Kidney glomerular epithelial cell (primary cell): ENCODE measurements around the gene KRTAP3-3.
"Not testable (repeated sequence)": the region's sequence is repeated elsewhere in the genome, so short reads cannot be mapped to it uniquely, and the experiment has no call there.

Experiments
- DNase-seq: peaks from one replicate; lab custom pipeline; 2025; lab: John Stamatoyannopoulos, UW

KRTAP3-3 gene

DNA sequence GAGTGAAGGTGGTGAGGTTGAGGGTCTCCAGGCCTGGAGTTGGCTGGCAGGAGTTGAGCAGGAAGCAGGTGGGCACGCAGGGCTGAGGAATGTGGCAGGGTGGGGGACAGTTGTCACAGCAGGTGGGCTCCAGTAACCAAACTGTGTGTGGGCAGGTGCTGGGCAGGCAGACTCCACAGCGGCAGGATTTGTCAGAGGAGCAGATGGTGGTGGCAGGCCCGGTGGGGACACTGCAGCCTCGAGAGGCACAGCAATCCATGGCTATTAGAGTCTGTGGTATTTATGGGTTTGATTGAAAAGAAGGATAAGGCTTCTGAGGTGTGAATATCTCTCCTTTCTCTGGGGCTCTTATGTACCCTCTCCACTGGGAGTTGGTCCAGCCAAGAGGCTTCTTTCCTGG, at the start of gene KRTAP3-3:
Gene KRTAP3-3, minus strand, starts transcription at position 326 of the 400 bp plus-strand sequence. Its CDS starts 67 bp downstream, at position 259.
- no peak for DNase-seq

DNA sequence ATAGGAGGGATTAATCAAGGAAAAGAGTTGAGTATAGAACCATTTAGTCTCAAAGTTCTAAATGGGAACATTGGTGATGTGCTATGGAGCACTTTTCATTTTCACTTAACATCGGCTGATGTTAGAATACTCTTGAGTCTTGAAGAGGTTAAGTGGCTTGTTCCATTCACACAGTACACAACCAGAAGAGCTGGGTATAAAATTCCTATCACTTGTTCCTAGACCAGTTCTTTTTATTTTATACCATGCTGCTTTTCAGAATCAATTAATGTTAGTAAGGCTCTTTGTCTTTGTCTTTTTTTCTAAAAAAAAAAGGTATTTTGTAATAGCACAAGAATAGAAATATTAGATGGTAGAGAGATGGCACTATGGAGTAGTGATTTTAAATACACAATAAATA, 49.0 kb upstream of the KRTAP3-3 start:
- DNase-seq: no peak

DNA sequence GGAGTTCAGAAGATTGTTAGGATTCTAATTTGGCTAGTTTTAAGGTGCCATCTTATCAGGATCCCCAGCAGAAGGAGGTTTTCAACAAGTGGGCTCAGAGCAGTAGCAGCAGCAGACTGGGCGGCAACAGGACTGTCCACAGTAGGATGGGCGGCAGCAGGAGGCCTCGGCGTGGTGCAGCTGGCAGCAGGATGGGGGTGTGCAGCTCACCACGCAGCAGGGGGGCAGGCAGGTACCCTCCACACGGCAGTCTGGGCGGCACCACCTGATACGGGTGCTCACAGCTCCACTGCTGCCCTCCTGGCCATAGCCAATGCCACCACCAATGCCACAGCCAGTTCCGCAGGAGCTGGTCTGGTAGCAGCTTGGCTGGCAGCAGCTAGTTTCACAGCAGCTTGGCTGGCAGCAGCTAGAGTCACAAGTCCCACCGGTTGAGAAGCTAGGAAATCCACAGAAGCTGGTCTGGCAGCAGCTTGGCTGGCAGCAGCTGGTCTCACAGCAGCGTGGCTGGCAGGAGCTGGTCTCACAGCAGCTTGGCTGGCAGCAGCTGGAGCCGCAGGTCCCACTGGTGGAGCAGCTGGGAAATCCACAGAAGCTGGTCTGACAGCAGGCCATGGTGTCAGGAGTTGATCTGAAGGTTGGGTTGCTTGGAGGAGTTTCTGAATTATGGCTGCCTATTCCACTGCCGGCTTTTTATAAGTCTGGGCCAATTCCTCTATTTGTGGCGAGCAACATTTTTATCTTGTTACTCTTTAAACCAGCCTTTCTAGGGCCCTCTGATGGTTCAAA, 47.0 kb upstream of the KRTAP3-3 start, which contains the start of gene KRTAP1-1:
Gene KRTAP1-1, minus strand, starts transcription at position 668 of the 789 bp plus-strand sequence. Its CDS starts 53 bp downstream, at position 615.
- not testable (repeated sequence) for DNase-seq

DNA sequence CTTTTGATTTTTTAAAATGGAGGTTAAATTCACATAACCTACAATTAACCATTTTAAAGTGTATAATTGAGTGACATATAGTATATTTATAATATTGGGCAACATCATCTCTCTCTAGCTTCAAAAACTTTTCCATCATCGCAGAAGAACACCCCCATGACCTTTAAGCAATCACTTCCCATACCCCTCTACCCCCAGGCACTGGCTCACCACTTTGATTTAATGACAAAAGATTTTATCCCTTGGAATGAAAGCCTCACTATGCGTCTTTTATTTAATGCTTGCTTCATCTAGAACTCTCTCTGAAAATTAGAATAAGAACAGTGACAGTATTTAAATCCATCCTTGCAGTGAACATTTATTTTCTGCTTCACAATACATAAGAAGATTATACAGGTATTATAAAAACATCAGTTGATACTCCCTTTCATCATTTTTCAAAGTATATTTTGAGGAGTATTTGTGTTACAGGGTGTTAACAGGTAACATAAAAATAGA, 43.9 kb upstream of the KRTAP3-3 start:
- DNase-seq: no peak

DNA sequence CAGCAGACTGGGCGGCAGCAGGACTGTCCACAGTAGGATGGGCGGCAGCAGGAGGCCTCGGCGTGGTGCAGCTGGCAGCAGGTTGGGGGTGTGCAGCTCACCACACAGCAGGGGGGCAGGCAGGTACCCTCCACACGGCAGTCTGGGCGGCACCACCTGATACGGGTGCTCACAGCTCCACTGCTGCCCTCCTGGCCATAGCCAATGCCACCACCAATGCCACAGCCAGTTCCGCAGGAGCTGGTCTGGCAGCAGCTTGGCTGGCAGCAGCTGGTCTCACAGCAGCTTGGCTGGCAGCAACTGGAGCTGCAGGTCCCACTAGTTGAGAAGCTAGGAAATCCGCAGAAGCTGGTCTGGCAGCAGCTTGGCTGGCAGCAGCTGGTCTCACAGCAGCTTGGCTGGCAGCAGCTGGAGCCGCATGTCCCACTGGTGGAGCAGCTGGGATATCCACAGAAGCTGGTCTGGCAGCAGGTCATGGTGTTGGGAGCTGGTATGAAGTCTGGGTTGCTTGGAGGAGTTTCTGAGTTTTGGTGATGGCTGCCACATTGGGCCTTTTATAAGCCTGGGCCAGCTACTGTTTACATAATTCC, 40.5 kb upstream of the KRTAP3-3 start, which contains the start of gene KRTAP1-3:
Gene KRTAP1-3, minus strand, starts transcription at position 529 of the 590 bp plus-strand sequence. Its CDS starts 53 bp downstream, at position 476.
- not testable (repeated sequence) for DNase-seq

DNA sequence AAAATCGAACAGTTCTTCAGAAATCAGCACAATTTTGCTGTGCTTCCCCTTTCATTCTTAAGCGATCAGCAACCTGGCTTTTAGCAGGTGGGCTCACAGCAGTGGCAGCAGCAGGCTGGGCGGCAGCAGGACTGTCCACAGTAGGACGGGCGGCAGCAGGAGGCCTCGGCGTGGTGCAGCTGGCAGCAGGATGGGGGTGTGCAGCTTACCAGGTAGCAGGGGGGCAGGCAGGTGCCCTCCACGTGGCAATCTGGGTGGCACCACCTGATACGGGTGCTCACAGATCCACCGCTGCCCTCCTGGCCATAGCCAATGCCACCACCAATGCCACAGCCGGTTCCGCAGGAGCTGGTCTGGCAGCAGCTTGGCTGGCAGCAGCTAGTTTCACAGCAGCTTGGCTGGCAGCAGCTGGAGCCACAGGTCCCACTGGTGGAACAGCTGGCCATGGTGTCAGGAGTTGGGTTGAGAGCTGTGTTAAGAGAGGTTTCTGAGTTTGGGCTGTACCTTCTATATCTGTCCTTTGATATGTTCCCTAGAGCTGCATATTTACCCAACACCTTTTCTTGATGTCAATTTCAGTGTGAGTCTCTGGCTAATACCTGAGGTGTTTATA, 35.8 kb upstream of the KRTAP3-3 start, which contains the start of gene KRTAP1-4:
Gene KRTAP1-4, minus strand, starts transcription at position 563 of the 613 bp plus-strand sequence. Its CDS starts 117 bp downstream, at position 446.
- DNase-seq: no peak

DNA sequence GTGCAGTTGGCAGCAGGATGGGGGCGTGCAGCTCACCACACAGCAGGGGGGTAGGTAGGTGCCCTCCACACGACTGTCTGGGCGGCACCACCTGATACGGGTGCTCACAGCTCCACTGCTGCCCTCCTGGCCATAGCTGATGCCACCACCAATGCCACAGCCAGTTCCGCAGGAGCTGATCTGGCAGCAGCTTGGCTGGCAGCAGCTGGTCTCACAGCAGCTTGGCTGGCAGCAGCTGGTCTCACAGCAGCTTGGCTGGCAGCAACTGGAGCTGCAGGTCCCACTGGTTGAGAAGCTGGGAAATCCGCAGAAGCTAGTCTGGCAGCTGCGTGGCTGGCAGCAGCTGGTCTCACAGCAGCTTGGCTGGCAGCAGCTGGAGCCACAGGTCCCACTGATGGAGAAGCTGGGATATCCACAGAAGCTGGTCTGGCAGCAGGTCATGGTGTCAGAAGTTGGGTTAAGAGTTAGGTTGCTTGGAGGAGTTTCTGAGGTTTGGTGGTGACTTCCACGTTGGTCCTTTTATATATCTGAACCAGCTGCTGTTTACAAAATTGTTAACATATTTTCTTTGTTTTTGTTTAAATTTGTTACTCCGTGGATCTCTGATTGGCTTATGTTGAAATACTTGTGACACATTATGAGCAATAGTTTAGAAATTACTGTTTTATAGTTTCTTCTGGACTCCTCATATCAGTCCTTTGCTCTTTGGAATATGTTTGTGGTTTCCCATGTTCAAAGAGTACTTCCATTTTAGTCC, 32.9 kb upstream of the KRTAP3-3 start, which contains the start of gene KRTAP1-5:
Gene KRTAP1-5, minus strand, starts transcription at position 494 of the 757 bp plus-strand sequence. Its CDS starts 53 bp downstream, at position 441.
- DNase-seq: no peak

DNA sequence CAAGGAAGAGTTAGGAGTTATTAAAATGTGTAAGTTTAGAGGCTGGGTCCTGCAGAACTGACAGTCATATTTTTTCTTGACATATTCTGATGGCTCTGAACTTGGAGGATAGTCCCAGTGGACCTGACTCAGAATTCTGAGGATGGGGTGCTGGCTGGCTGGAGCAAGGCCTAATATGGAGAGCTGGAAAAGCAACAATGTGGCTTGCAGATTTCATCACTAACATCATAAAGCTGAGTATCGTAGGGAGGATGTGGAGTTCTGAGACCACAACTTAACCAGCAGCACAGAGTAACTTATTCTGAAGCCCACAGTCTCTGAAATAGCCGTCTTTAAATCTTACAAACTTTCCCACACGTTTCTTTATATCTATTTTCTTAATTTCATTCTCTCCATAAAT, 30.7 kb upstream of the KRTAP3-3 start:
- DNase-seq: no peak

DNA sequence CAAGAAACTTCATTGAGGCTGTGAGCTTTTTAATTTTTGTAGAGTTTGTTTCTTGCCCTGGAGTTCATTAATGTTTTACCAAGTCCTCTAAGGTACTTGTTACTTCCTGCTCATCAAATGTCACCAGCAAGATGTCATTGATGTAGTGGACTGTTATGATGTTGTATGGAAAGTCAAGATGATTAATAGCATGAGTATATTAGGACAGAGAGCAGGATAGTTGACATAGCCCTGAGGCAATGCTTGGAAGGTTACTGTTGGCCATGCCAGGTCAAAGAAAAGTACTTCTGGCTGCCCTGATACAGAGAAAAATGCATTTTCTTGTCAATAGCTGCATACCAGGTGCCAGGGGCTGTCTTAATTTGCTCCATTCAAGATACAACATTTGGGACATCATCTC, 26.4 kb upstream of the KRTAP3-3 start:
- no peak for DNase-seq

DNA sequence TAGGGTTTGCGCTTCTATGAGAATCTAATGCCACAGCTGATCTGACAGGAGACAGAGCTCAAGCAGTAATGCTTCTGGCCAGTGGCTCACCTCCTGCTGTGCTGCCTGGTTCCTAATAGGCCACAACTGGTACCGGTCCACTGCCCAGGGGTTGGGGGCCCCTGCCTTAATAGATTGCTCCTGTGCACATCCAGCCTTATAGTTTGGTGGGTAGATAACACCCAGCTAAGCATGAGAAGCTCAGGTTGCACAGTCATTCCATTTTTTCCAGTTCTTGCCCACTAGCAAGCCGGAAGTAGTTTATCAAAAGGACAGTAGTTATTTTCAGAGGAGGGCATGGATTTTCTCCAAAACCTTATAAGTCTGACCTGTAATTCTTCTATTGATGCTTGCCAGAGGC, 25.5 kb upstream of the KRTAP3-3 start:
- DNase-seq: no peak

DNA sequence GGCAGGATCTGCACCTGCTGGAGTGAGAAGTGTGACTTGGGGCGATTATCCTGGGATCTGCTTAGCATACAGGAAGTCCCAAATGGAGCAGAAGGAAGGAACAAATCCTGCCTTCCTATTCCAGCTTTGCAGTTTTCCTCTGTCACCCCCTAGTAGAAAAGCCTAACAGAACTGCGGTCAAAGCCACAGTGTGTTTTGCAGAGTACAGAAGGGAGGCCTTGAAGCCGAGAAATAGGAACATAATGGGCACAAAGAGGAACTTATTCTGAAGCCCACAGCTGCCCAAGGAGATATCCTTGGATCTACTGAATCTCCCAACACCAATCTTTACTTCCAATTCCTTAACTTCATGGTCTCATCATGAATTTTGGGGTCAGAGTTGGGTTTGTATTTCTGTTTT, 24.6 kb upstream of the KRTAP3-3 start:
- DNase-seq: no peak

DNA sequence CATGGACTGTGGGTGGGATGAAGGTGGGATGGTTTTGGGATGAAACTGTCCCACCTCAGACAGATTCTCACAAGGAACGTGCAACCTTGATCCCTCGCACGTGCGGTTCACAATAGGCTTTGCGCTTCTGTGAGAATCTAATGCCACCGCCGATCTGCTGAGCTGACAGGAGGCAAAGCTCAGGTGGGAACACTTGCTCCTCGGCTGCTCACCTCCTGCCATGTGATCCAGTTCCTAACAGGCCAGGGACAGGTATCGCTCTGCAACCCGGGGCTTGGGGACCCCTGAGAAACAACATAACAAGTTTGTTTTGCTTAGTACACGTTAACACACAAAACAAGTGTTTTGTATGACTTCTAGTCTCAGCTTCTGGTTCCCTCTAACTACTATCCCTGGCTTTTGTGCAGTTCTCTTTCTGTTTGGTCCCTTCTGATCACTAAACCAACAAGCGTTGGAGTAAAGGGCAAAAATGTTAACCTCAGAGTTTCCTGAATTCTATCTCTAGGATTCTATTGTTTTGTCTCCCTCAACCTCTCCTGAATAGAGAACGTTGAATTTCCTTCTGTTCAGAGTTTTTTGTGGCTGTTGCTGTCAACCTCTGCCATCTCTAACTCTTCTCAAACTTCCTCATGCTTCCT, 22.7 kb upstream of the KRTAP3-3 start:
- DNase-seq: no peak

DNA sequence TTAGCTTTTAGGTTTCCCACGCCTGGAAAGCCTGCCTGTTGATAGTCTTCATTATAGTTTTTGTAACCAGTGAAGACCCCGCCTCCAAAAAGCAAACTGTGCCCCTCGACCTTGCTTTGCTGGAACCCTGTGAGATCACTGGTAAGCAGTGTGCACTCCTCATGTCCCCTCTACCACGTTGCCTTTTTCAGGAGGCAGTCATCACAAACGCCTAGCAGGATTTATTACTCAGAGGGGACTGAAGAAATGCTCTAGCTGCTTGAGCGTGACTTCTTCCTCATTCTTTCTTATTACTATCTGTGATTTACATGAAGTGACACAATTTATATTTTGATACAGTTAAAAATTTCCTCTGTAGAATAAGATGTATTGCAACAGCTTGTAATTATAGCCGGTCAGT, 21.5 kb upstream of the KRTAP3-3 start:
- DNase-seq: peak; percentile 10

DNA sequence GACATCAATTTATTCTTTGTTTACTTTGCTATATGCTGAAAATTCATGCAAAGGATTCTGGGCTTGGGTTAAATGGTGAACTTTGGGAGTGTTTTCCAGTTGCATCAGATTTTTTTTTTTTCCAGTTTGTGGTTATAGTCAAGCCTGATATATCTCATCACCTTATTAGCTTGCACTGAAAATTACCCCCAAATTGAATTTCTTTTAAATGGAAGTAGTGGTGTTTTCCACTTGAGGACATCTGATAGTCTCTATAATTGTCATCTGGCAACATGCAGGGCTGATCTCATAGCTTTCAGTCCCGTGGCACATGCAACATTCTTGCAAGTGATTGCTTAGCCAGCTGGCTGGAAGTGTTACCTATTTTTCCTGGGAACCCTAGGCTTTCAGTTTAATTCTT, 19.6 kb upstream of the KRTAP3-3 start:
- DNase-seq: no peak

DNA sequence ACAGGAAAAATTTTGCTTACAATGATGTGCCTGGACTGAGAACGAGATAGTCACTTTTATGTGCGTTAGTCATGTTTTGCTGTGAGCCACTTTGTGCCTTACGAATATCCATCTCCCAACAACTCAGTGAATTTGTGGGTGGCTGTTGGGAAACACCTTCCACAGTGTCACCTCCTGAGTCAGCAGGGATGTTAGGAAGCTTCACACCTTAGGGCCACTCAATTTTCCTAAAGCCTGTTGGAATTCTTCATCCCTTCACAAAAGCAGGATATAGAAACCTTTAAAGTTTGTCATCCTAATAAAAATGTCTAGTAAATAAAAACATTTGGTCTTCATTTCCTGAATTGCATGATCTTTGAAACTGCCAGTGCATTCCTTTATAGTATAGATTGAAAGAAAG, 19.2 kb upstream of the KRTAP3-3 start:
- DNase-seq: no peak

DNA sequence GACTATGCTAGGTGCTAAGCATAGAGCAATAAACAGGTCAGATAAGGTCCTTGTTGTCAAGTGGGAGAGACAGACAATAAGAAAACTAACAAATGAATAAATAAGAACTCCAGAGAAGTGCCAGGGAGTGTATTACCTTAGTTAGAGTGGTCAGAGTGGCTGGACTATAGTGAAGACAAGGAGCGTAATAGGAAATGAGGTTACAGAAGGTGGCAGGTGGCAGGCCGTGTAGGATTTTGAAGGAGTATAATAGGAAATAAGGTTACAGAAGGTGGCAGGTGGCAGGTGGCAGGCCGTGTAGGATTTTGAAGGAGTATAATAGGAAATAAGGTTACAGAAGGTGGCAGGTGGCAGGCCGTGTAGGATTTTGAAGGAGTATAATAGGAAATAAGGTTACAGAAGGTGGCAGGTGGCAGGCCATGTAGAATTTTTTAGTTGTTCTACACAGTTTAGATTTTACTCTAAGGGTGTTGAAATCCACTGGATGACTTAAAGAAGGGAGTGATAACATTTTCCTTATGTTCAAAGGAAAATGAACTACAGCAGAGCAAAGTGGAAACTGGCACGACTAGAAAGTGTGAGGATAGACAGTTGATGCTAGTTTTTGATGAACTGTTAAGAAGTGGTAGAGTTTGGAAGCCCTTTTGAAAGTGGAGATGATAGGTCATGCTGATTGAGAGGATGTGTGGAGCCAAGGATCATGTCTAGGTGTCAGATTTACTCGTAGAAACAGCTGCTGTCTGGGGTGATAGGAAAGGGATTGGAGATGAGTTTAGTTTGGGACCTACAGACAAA, 18.6 kb upstream of the KRTAP3-3 start:
- DNase-seq: no peak

DNA sequence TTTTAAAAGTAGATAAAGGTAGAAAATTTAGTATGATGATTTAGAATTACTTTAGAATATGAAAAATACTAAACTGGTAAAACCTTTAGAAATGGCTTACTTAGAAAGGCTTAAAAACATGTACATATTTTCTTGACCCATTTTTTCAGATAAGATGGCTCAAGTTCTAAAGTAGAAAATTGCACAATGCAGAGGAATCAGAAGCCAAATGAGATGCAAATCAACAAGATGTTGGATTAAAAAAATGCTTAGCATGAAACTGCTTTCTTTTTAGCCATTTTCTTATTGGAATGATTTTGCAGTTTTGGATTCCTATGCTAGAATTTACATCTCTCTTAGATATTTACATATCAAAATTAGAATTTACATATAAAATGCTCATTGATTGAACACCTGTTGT, 16.5 kb upstream of the KRTAP3-3 start:
- DNase-seq: no peak

DNA sequence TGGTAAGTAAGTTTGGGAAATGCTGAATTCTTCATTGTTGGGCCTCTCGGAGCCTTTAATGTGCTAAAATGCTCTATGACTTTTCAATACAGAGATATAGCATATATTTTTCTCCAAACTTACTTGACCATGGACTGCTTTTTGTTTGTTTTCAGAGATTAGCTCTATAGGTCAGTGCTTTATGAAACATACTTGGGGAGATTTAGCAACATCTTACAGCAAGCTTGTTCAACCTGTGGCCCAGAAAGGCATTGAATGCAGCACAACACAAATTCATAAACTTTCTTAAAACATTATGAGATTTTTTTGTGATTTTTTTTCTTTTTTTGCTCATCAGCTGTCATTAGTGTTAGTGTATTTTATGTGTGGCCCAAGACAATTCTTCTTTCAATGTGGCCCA, 16.0 kb upstream of the KRTAP3-3 start:
- DNase-seq: no peak

DNA sequence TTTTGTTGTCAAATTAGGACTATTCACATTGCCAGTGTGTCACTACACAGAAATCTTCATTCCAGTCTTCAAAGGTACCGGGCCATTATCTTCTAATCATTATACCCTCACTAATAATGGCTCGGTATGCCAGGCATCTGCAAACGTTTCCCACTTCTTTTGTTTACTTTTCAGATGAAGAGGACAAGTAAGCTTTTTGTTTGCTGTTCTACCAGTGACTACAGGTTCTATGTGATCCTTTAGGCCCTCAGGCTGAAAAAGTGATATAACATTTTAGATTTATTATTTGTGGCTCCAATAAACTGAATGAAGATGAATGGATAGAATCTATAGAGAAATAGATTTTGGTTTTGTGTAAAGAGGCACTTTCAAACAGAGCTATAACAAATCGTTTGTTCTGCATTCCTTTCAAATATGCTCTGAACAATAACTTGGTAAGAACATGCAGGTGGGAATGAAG, 15.4 kb upstream of the KRTAP3-3 start:
- DNase-seq: no peak

DNA sequence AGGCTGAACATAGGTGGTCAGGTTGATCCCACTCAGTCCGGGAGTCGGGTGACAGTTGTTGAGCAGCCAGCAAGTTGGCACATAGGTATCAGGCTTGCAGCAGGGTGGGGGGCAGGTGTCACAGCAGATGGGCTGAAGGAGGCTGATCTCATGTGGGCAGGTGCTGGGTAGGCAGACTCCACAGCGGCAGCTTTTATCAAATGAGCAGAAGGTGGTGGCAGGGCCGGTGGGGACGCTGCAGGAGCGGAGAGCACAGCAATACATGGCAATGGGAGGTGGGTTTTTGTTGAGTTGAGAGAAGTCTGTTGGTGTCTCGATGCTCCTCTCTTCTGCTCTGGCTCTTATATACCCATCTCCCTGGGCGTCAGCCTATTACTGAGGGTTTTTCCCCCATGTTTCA, 14.8 kb upstream of the KRTAP3-3 start, which contains the start of gene KRTAP3-1:
Gene KRTAP3-1, minus strand, starts transcription at position 318 of the 400 bp plus-strand sequence. Its CDS starts 54 bp downstream, at position 264.
- no peak for DNase-seq
